Frontal cortex (tissue), 4 donors: Measurements from ENCODE around the gene KIF18B. TPM values are rescaled to one million over a fixed set of nuclear protein-coding genes. Genes with fewer than 3 reads are reported as not detected.

Experiments used
- DNase-seq, 2 donors: peaks; one replicate each; pipeline ENCODE4 v3.0.0; 2012; ENCODE audit warnings: low spot score in 2 of 2
- FAIRE-seq: peaks from 2 replicates; lab custom pipeline; 2012; peaks lifted over from hg19 to GRCh38; lab: Jason Lieb, UNC
- total RNA-seq: library from RNA; depleted of rRNA; stranded (reverse); fragments of >200 nt; gene quantifications from one replicate; pipeline ENCODE4 v1.2.3, GENCODE V29; 2014
- donor health status: control.
- donor health status: control.
- donor health status: control.

KIF18B gene
- total RNA-seq, 1 donor from 2014 or later = 0.41 TPM

DNA sequence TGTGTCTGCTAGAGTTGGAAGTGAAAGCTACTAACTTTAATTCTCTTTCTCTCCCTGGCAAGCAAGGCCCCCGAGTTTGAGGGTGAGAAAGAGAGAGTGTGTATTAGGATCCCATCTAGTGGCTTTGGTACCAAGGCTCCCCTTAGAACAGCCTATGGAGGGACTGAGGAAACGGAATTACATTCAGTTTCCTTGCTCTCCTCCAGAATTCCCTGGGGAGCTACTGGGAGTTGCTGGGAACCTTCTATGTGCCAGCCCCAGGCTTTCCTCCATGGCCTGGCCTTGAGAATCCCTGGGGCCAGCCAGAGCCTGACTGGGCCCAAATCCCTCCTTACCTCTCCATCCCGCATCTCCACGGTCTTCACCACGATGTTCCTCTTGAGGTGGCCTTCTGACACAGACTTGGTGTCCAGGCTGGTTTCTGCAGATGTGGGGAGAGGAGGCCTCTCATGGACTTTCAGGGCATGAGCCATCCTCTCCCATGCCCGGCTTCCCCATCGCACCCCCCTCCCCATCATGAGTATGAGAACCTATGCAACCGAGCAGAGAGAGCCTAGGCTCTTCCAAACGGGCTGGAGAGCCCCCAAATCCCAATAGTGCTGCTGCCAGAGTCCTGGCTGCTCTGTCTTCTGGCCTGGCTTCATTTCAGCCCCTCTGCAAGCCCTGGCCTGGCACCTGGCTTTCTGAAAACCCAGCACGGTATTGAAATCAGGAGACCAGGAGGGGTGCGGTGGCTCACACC, 39.7 kb downstream of the KIF18B start:
- FAIRE-seq = no peak
- DNase-seq = peak in 1 of 2 donors; percentile 9

DNA sequence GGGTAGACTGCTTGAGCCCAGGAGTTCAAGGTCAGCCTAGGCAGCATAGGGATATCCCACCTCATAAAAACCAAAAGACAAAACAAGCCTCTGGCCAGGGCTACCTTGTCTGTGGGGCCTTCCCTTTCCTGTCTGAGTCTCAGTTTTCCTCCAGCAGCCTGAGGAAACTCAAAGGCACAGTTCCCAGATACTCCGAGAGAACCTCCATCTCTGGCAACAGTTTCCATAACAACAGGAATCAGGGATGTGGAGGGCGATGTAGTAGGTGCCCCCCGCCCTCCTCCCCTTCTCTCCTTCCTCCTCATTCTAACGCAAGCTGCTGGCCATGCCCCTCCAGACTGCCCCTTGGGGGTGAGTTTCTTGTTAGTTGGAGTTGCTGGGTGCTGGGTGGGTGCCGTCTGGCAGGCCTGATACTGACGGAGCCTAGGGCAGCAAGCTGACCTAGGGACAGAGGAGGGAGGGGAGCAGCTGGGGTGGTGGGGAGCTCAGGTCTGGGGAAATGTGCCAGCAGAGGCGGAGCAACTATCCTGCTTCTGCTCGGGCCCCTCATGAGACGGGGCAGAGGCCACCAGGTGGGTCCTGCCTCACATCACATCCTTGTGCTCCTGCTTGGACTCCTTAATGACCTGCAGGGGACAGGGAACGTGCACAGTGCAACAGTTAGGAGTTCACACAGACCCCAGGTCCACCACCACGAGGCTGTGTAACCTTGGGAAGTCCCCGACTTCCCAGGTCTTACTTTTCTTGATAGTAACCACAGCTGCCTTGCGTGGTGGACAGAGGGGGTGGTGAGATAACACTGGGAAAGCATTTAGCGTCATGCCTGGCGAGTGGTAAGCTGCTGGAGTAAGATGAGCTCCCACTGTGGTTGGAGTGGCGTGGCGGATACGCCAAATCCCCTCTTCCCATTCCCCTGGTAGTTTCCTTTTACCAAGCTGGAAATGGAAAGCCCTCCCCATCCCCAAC, 40.5 kb downstream of the KIF18B start:
- FAIRE-seq (no peak), DNase-seq (peak in 1 of 2 donors; percentile 3)

GRCh38 chr17:44906010-44906646, 41.4 kb downstream of the KIF18B start:
- no peak for DNase-seq
- FAIRE-seq = no peak

GRCh38 chr17:44905006-44906000, 42.3 kb downstream of the KIF18B start:
- DNase-seq = no peak
- FAIRE-seq = no peak

- DNase-seq = no peak
- FAIRE-seq = no peak
These were observed 43.3 kb downstream of the KIF18B start for GRCh38 chr17:44904001-44904984.

DNA sequence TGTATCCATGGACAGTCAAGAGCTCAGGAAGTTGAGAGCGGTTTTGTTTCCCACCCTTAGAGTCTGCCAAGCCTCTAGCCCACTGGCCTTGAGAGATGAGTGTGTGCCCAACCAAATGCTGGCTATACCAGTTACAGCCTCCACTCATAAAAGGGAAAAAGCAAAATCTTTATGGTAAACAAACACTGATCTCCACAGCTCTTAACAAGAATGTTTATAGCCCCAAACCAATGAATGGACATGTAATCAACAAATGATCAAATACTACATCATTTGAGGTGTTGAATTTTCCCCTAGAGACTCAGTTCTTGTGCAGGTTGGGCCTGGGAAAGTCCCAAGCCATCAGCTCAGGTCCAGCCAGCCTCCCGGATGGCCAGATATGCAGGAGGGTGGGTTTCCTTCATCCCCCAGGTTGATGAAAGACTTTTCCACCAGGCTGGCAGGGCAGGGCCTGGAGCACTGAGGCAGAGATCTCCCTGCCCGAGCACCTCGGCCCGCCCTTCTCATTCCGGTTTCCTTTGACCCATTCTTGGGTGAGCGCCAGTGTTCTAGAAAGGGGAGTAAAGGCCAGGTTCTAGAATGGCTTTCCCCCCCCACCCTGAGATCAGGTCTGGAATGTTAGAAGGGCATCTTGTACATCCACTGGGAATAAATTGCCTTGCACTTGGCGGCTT, 44.4 kb downstream of the KIF18B start:
- DNase-seq (no peak), FAIRE-seq (no peak)

DNA sequence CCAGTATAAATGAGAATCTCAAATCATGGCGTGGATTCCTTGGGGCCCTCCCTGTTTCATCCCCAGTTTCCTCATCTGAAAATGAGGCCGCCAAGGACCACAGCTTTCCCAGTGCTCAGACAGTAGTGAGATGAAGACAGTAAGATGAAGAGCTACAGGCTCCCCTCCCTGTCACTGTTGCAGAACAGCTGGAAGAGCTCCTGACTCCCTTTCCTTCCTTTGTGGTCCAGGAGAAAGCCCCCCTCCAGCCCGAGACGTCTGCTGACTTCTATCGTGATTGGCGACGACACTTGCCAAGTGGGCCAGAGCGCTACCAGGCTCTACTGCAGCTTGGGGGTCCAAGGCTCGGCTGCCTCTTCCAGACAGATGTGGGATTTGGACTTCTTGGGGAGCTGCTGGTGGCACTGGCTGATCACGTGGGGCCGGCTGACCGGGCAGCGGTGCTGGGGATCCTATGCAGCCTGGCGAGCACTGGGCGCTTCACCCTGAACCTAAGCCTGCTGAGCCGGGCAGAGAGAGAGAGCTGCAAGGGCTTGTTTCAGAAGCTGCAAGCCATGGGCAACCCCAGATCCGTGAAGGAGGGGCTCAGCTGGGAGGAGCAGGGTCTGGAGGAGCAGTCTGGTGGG, 45.3 kb downstream of the KIF18B start:
- DNase-seq = no peak
- FAIRE-seq = no peak

DNA sequence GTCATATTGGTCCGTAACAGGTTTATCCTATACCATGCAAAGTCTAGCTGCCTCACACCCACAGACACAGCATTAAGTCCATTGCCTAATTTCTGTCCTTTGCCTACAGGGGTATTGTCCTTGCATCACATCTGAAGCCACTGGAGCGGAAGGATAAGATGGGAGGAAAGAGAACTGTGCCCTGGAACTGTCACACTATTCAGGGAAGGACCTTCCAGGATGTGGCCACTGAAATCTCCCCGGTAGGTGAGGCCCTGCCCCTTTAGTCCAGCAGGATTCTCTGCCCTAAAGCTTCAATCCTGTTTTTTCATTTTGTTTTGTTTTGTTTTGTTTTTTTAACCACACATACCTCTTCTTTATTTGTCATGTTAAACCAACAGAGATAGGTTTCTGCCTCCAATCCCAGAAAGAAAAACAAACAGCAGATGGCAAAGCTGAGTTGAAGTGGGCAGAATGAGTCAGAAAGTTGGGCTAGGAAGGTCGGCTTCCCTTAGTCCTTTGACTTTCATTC, 46.1 kb downstream of the KIF18B start:
- DNase-seq (no peak), FAIRE-seq (no peak)

DNA sequence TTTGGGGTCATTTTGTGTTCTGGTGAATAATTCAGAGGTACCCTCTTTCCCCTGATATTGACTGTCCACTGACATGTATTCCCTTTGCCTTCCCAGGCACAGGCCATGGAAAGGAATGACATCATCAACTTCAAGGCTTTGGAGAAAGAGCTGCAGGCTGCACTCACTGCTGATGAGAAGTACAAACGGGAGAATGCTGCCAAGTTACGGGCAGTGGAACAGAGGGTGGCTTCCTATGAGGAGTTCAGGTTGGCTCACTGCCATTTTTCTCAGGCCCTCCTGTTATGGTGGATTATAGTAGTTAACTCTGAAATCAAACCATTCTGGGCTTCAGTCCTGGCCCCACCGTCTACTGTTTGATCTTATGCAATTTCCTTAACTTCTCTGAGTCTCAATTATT, 46.7 kb downstream of the KIF18B start:
- no peak for DNase-seq
- no peak for FAIRE-seq

- no peak for FAIRE-seq
- peak; percentile 81 to 87 for DNase-seq
These were observed 48.3 kb downstream of the KIF18B start, which contains the start of gene EFTUD2 for GRCh38 chr17:44899074-44899782. Gene EFTUD2, minus strand, starts transcription at chr17:44899445. Its CDS starts 4,924 bp downstream, at chr17:44894521.

- FAIRE-seq (no peak), DNase-seq (no peak)
These were observed 48.9 kb downstream of the KIF18B start for GRCh38 chr17:44898768-44899073.

GRCh38 chr17:44894642-44895041, 52.9 kb downstream of the KIF18B start:
- FAIRE-seq (no peak), DNase-seq (no peak)

DNA sequence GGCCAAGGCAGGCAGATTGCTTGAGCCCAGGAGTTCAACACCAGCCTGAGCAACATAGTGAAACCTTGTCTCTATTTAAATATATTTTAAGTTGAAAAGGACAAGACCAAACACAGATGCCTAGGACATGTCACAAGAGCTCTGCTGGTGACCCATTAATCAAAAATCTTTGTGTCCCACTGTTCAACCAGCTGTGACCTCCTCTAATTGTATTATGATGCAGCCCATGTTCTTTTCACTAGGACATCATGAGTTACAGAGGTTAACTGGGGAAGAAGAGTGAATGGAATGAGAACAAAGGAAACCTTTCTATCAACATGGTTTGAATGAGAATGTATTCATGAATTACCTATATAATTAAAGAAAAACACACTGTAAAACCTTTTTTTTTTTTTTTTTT, 55.3 kb downstream of the KIF18B start:
- no peak for FAIRE-seq
- no peak for DNase-seq

GRCh38 chr17:44889003-44889402, 58.6 kb downstream of the KIF18B start:
- DNase-seq = no peak
- FAIRE-seq = no peak

DNA sequence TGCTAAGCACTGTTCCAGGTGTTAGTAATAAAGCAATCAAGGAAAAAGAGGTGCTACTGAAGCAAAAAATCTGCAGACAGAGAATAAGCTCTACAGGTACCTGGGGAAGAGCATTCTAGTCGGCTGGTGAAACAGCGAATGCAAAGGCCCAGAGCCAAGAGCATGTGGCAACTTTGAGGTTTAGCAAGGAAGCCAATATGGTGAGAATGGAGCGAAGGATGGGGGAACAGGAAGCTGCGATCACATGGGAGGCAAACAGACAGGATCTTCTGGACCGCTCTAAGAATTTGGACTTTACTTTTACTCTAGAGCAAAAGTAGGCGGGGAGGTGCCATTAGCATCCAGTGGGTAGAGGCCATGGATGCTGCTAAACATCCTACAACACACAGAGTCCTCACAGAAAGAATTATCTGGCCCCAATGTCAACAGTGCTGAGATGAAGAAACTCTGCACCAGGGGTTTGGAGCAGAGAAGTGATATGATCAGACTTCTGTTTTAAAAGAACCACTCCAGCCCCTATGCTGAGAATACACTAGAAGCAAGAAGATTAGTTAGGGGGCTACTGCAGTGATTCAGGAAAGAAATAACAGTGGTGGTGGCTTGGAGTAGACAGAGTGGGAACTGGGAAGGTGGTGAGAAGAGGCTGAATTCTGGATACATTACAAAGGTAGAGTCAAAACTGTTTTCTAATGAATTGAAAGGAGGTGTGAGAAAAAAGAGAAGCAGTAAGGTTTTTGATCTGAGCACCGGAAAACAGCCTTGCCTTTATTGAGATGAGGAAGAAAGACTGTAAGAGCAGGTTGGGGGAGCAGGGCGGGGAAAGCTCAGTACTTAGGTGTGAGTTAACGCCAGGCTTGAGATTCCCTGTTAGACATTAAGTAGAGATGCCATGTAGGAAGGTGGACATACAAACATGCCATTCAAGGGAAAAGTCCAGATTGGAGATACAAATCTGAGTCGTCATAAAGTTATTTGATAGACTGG, 59.3 kb downstream of the KIF18B start:
- FAIRE-seq = no peak

More for the DNA sequence above, 59.3 kb downstream of the KIF18B start:
- no peak for DNase-seq
